C4-2B (cell line): ENCODE results near the gene ATF7.

ENCODE experiments used
- H3K27ac ChIP-seq: fragments of 450-650 bp; 2 replicates; pipeline ENCODE4 v1.5.1; 2017
- ZFX ChIP-seq: fragments of 450-650 bp; IDR thresholded peaks from 2 replicates; pipeline ENCODE4 v1.6.1; 2017
- TF ChIP-seq, protein P1 (sequence below): fragments of 450-650 bp; conservative IDR thresholded peaks from 2 replicates; pipeline ENCODE4 v1.5.1; 2017; ENCODE audit warnings: mild to moderate bottlenecking

ATF7 gene

GRCh38 chr12:53533471-53533870 is 92.7 kb downstream of the ATF7 start:
- H3K27ac ChIP-seq, result no peak overlapping the region
- TF ChIP-seq ZFX, result no peak
- TF ChIP-seq, protein P1, sequence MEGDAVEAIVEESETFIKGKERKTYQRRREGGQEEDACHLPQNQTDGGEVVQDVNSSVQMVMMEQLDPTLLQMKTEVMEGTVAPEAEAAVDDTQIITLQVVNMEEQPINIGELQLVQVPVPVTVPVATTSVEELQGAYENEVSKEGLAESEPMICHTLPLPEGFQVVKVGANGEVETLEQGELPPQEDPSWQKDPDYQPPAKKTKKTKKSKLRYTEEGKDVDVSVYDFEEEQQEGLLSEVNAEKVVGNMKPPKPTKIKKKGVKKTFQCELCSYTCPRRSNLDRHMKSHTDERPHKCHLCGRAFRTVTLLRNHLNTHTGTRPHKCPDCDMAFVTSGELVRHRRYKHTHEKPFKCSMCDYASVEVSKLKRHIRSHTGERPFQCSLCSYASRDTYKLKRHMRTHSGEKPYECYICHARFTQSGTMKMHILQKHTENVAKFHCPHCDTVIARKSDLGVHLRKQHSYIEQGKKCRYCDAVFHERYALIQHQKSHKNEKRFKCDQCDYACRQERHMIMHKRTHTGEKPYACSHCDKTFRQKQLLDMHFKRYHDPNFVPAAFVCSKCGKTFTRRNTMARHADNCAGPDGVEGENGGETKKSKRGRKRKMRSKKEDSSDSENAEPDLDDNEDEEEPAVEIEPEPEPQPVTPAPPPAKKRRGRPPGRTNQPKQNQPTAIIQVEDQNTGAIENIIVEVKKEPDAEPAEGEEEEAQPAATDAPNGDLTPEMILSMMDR, result no peak

GRCh38 chr12:53532524-53533445 is 93.4 kb downstream of the ATF7 start:
- TF ChIP-seq, protein P1, result no peak
- no peak for TF ChIP-seq ZFX
- no peak overlapping the region for H3K27ac ChIP-seq

DNA sequence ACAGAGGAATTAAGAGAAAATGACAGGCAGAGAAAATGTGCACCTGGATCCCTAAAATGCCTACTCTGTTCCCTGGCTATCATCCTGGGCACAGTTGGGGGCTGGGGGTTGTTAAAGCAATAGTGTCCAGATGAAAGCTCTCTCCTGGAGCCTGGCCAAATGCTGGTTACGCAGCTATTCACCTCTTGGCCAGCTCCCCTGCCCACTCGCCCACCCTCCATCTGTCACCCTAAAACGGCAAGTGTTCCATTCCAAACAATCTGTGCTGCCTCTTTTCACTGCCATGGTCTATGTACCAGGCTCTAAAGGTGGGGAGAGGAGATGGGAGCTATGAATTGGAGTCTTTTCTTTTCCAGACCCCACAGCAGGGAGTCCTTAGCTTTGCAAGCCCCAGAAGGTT is 94.2 kb downstream of the ATF7 start:
- H3K27ac ChIP-seq, result no peak overlapping the region
- TF ChIP-seq, protein P1, result no peak
- TF ChIP-seq ZFX, result no peak

DNA sequence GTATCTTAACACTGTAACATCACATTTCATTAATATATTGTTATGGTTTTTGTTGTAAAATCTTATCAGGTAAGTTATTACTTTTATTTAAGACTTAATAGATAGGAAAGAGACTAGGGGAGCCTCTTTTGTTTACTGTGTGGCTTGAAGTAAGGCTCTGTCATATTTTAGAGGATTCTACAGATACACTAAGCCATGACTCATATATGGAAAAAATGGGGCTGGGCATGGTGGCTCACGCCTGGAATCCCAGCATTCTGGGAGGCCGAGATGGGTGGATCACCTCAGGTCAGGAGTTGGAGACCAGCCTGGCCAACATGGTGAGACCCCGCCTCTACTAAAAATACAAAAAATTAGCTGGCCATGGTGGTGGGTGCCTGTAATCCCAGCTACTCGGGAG is 95.3 kb downstream of the ATF7 start:
- no peak overlapping the region for H3K27ac ChIP-seq
- TF ChIP-seq, protein P1, result no peak

GRCh38 chr12:53530061-53530460 is 96.1 kb downstream of the ATF7 start:
- H3K27ac ChIP-seq, result no peak overlapping the region
- TF ChIP-seq, protein P1, result no peak
- TF ChIP-seq ZFX, result no peak

DNA sequence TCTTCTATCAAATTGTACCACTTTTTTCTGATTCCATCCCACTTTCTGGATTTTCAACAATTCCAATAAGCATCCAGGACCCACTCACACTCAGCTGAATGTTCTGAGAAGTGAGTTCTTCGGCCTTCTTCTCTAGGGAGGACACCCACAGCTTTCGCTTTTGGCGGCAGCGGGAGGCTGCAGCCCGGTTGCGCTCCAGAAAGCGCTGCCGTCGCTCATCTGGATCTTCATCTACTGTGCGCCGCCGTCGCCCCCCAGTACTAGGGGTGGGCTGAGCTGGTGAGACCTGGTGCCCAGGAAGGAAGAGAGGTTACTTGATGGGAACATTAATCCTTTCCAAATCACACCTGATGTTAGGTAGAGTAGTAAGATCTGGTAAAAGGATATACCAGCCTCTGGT is 101.7 kb downstream of the ATF7 start:
- no peak for TF ChIP-seq ZFX
- TF ChIP-seq, protein P1, result no peak

GRCh38 chr12:53523131-53523530 is 103.1 kb downstream of the ATF7 start:
- H3K27ac ChIP-seq, result no peak overlapping the region
- TF ChIP-seq, protein P1, result no peak
- TF ChIP-seq ZFX, result no peak

More for the DNA sequence above, 101.7 kb downstream of the ATF7 start:
- H3K27ac ChIP-seq, result no peak overlapping the region
